RWPE1 (cell line): ENCODE measurements around the gene PSMD2.
"Not testable (repeated sequence)": the region's sequence is repeated elsewhere in the genome, so short reads cannot be mapped to it uniquely, and the experiment has no call there.

Experiments
- CTCF ChIA-PET: fragments of 350-600 bp; sonication (Branson Sonifier 250); formaldehyde crosslinking; extraction: SDS; loops from one replicate; lab custom pipeline; 2021; lab: Yijun Ruan, JAX
- POLR2A ChIA-PET: fragments of 400-600 bp; formaldehyde crosslinking; extraction: SDS; loops from one replicate; lab custom pipeline; 2020; ENCODE audit warnings: antibody characterized with exemption; ENCODE audit not compliant: low non-redundant PET; lab: Yijun Ruan, JAX
- DNase-seq: peaks from one replicate; pipeline ENCODE4 v3.0.0; 2012; ENCODE audit warnings: low spot score
- H3K27ac ChIP-seq: fragments of 450-650 bp; 2 replicates; pipeline ENCODE4 v1.5.1; 2017
- CTCF ChIP-seq: fragments of 450-650 bp; conservative IDR thresholded peaks from 2 replicates; pipeline ENCODE4 v1.5.1; 2017; ENCODE audit warnings: low read depth, mild to moderate bottlenecking

PSMD2 gene

DNA sequence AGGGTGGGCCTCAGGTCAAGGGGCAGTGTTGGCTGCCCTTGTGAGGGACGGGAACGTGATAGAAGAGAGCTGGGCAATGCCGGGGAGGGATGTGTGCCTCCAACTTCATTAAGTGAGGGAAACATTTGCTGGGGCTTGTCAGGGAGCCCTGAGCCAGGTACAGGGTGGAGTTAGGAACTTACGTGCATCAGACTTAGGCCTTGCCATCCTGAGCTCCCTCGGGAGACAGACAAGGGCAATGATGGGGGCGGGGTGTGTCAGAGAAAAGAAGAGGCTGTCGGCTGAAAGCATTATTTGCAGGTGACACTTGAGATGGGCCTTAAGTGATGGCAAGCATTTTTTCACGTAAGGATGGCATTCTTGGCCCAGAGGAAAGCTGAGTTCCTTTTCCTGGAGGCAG, 40.0 kb downstream of the PSMD2 start:
- ChIA-PET POLR2A (no interaction called here), CTCF (interaction anchor here (0.7 to 1.3 kb wide), 4 partner anchors 12 to 19 kb away, joined by 3 to 4 read pairs (median 4); no protein-coding TSS in a partner anchor)
- TF ChIP-seq CTCF: no peak
- H3K27ac ChIP-seq: peak overlapping the region; percentile 94
- no peak for DNase-seq

GRCh38 chr3:184339451-184340135, 40.6 kb downstream of the PSMD2 start:
- H3K27ac ChIP-seq: peak overlapping the region; percentile 94
- CTCF ChIA-PET: interaction anchor here (0.7 to 0.9 kb wide), 2 partner anchors 12 to 14 kb away, joined by 3 to 4 read pairs; no protein-coding TSS in a partner anchor
- DNase-seq, POLR2A ChIA-PET: not testable (repeated sequence)

DNA sequence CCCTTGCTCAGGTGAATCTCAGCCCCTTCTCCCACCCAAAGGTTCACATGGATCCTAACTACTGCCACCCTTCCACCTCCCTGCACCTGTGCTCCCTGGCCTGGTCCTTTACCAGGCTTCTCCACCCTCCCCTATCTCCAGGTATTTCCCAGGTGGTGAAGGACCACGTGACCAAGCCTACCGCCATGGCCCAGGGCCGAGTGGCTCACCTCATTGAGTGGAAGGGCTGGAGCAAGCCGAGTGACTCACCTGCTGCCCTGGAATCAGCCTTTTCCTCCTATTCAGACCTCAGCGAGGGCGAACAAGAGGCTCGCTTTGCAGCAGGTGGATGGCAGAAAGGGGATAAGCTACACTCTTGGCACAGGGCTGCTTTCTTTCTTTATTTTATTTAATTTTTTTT, 42.9 kb downstream of the PSMD2 start:
- ChIA-PET CTCF (no interaction called here), POLR2A (interaction anchor here (0.6 kb wide), 1 partner anchor 21 kb away, joined by 3 read pairs; no protein-coding TSS in a partner anchor)
- peak; percentile 92 for DNase-seq
- TF ChIP-seq CTCF: no peak
- H3K27ac ChIP-seq: peak overlapping the region; percentile 69

GRCh38 chr3:184343200-184343876, 44.3 kb downstream of the PSMD2 start:
- ChIA-PET CTCF (interaction anchor here (1.1 kb wide), 1 partner anchor 10 kb away, joined by 4 read pairs; no protein-coding TSS in a partner anchor), POLR2A (interaction anchor here (0.6 to 0.7 kb wide), 2 partner anchors 15 to 38 kb away, joined by 6 to 7 read pairs; no protein-coding TSS in a partner anchor)
- no peak for DNase-seq
- no peak for TF ChIP-seq CTCF
- peak overlapping the region; percentile 69 for H3K27ac ChIP-seq

GRCh38 chr3:184344579-184345316, 45.7 kb downstream of the PSMD2 start:
- DNase-seq: no peak
- H3K27ac ChIP-seq: peak overlapping the region; percentile 69
- ChIA-PET POLR2A (no interaction called here), CTCF (interaction anchor here (0.7 to 1.3 kb wide), 2 partner anchors 17 to 19 kb away, joined by 3 to 6 read pairs; partner anchors contain the start of genes CLCN2 and POLR2H)
- no peak for TF ChIP-seq CTCF

- POLR2A ChIA-PET: interaction anchor here (0.6 kb wide), 1 partner anchor 46 kb away, joined by 4 read pairs; the partner anchor contains the start of gene PSMD2
- peak; percentile 75 for DNase-seq
- CTCF ChIA-PET: interaction anchor here (0.6 to 1.5 kb wide), 7 partner anchors 10 to 196 kb away, joined by 3 to 6 read pairs (median 3); partner anchors contain the start of genes CLCN2 and POLR2H
- TF ChIP-seq CTCF: peak; percentile 52
- H3K27ac ChIP-seq: peak overlapping the region; percentile 69
These were observed 46.5 kb downstream of the PSMD2 start for GRCh38 chr3:184345317-184346144.
